ENCODE results near the gene NKAIN1. TPM values are rescaled to one million over a fixed set of nuclear protein-coding genes. Genes with fewer than 3 reads are reported as not detected.

Gene NKAIN1
- total and polyA plus RNA-seq, 9 donors, result 0.05 to 1.2 (median 0.23) TPM

DNA sequence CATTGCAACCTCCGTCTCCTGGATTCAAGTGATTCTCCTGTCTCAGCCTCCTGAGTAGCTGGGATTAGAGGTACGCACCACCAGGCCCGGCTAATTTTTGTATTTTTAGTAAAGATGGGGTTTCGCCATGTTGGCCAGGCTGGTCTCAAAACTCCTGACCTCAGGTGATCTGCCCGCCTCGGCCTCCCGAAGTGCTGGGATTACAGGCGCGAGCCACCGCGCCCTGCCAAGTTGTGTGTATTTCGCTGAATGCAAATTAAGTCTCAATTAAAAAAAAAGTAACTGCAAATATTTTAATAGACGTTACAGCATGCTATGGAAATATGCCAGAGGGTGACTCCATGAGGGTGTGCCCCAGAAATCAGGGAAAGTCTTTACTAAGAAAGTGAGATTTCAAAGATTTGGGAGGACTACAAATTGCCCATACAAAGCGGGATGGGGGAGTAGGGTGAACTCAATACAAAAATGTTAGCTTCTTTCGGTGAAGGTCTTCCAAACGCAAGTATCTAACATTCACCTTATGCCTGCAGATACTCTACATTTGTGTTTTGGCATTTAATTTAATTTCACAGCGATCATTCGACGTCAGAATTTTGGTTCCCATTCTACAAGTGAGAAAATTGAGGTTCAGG is 85.6 kb downstream of the NKAIN1 start:
- TF ChIP-seq POLR2A (IDR thresholded peaks at IDR 0.05) (no peak), EP300 (IDR thresholded peaks at IDR 0.05) (no peak)
- TF ChIP-seq, protein P1, sequence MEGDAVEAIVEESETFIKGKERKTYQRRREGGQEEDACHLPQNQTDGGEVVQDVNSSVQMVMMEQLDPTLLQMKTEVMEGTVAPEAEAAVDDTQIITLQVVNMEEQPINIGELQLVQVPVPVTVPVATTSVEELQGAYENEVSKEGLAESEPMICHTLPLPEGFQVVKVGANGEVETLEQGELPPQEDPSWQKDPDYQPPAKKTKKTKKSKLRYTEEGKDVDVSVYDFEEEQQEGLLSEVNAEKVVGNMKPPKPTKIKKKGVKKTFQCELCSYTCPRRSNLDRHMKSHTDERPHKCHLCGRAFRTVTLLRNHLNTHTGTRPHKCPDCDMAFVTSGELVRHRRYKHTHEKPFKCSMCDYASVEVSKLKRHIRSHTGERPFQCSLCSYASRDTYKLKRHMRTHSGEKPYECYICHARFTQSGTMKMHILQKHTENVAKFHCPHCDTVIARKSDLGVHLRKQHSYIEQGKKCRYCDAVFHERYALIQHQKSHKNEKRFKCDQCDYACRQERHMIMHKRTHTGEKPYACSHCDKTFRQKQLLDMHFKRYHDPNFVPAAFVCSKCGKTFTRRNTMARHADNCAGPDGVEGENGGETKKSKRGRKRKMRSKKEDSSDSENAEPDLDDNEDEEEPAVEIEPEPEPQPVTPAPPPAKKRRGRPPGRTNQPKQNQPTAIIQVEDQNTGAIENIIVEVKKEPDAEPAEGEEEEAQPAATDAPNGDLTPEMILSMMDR (IDR thresholded peaks at IDR 0.05), result no peak
- peak in 1 of 5 donors; percentile 34 for DNase-seq
- intact Hi-C loops (cut with DNase I), result no loop called here
- WGBS, 3 donors, result 83 to 86% (median 85%) methylated on average over 19 of the region's 19 CpGs
- Histone ChIP-seq H3K4me1 (ENCODE audit: insufficient read depth) (no peaks in the 10 kb centered on the region), H3K27me3 (no peaks in the 10 kb centered on the region), H3K36me3 (no peaks in the 10 kb centered on the region), H3K27ac (peak overlapping the region in 1 of 2 donors; percentile 63), H3K4me3 (peak overlapping the region; percentile 54), H3K9me3 (no peaks in the 10 kb centered on the region)

DNA sequence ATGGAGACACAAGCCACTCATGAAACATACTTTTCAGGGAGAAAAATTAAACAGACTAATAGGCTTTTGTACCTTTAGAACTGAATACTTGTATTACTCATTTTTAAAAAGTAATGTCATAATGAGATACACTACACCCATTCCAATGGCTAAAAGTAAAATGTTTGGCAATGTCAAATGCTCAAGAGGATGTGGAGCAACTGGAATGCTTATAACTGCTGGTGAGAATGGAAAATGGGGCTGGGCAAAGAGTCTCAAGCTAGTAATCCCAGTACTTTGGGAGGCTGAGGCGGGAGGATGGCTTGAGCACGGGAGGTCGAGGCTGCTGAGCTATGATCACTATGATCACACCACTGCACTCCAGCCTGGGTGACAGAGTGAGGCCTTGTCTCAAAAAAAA is 86.3 kb downstream of the NKAIN1 start:
- Histone ChIP-seq H3K27ac (no peak overlapping the region), H3K9me3 (no peaks in the 10 kb centered on the region), H3K36me3 (no peaks in the 10 kb centered on the region), H3K4me1 (ENCODE audit: insufficient read depth) (no peaks in the 10 kb centered on the region), H3K27me3 (no peaks in the 10 kb centered on the region), H3K4me3 (no peak overlapping the region)
- no peak for DNase-seq
- WGBS, 3 donors, result 67 to 96% (median 96%) methylated on average over 3 of the region's 3 CpGs
- no peak for TF ChIP-seq EP300 (IDR thresholded peaks at IDR 0.05)
- no peak for TF ChIP-seq POLR2A (IDR thresholded peaks at IDR 0.05)
- TF ChIP-seq, protein P1 (IDR thresholded peaks at IDR 0.05), result no peak
- intact Hi-C loops (cut with DNase I), result no loop called here

DNA sequence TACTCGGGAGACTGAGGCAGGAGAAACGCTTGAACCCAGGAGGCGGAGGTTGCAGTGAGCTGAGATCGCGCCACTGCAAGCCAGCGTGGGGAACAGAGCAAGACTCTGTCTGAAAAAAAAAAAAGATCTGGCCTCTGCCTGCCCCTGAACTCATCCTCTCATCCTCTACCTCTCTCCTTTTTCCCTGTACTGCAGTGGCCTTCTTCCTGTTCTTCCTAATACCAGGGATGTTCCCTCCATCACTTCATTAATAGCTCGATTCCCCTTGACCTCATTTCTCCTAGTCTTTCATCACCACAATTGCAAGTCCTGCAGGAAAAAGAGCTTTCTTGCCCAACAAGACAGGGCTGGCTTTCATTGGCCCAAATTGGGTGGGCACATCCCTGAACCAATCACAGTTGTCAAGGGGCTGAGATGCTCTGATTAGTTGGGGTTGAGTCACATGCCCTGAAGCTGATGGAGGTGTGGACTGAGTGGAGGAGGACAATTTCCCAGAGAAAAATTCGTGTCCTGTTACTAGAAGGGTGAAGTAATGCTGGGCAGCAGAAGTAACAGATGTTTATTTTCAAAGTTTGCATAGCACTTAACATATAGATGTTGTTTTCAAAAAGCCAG is 87.4 kb downstream of the NKAIN1 start:
- intact Hi-C loops (cut with DNase I), result no loop called here
- Histone ChIP-seq H3K27me3 (no peaks in the 10 kb centered on the region), H3K36me3 (no peaks in the 10 kb centered on the region), H3K4me1 (ENCODE audit: insufficient read depth) (no peaks in the 10 kb centered on the region), H3K4me3 (no peak overlapping the region), H3K27ac (no peak overlapping the region), H3K9me3 (no peaks in the 10 kb centered on the region)
- no peak for DNase-seq
- TF ChIP-seq, protein P1 (IDR thresholded peaks at IDR 0.05), result no peak
- no peak for TF ChIP-seq POLR2A (IDR thresholded peaks at IDR 0.05)
- no peak for TF ChIP-seq EP300 (IDR thresholded peaks at IDR 0.05)
- 75 to 79% (median 77%) methylated on average over 8 of the region's 8 CpGs for WGBS, 3 donors

DNA sequence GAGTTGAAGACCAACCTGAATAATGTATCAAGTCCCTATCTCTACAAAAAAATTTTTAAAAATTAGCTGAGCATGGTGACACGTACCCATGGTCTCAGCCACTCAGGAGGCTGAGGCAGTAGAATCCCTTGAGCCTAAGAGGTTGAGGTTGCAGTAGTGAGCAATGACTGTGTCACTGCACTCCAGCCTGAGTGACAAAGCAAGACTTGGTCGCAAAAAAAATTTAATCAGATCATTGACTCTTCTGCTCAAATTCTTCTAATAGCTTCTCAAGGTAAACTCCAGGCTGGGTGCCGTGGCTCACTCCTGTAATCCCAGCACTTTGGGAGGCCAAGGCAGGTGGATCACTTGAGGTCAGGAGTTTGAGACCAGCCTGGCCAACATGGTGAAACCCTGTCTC is 88.3 kb downstream of the NKAIN1 start:
- H3K27me3 ChIP-seq, result no peaks in the 10 kb centered on the region
- intact Hi-C loops (cut with DNase I), result no loop called here
- no peak for TF ChIP-seq EP300 (IDR thresholded peaks at IDR 0.05)
- TF ChIP-seq POLR2A (IDR thresholded peaks at IDR 0.05), result no peak
- no peak for DNase-seq
- no peak overlapping the region for H3K27ac ChIP-seq
- 92 to 94% (median 94%) methylated on average over 3 of the region's 3 CpGs for WGBS, 3 donors
- H3K36me3 ChIP-seq, result no peaks in the 10 kb centered on the region
- H3K9me3 ChIP-seq, result no peaks in the 10 kb centered on the region
- H3K4me1 ChIP-seq (ENCODE audit: insufficient read depth), result no peaks in the 10 kb centered on the region
- H3K4me3 ChIP-seq, result no peak overlapping the region

DNA sequence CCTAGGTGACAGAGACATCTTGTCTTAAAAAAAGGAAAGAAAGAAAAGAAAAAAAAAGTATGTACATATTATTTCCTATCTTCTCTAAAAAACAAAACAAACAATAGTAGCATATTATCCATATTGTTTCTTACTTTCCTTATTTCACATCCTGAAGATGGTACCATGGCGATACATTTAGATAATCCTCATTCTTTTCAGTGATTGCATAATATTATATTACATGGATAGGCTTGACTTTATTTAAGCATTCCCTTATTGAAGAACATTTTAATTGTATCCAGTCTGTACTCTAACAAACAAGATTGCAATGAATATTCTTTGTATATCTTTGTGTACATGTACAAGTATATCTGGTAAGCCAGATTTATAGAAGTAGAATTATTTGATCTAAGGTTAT is 91.3 kb downstream of the NKAIN1 start:
- WGBS, 3 donors, result 94 to 96% (median 96%) methylated on average over 1 of the region's 1 CpG
- no peaks in the 10 kb centered on the region for H3K9me3 ChIP-seq
- no peak overlapping the region for H3K4me3 ChIP-seq
- no peak for DNase-seq
- intact Hi-C loops (cut with DNase I), result loop anchor here in 1 of 4 donors (10.0 kb wide), 1 partner anchor 144 kb away; no protein-coding TSS in a partner anchor
- H3K27me3 ChIP-seq, result no peaks in the 10 kb centered on the region
- no peaks in the 10 kb centered on the region for H3K36me3 ChIP-seq
- H3K4me1 ChIP-seq (ENCODE audit: insufficient read depth), result peaks cover 2% of the 10 kb centered on the region
- TF ChIP-seq, protein P1 (IDR thresholded peaks at IDR 0.05), result no peak
- no peak for TF ChIP-seq EP300 (IDR thresholded peaks at IDR 0.05)
- no peak for TF ChIP-seq POLR2A (IDR thresholded peaks at IDR 0.05)
- H3K27ac ChIP-seq, result no peak overlapping the region

Data from ovary (tissue), 9 donors.